K562 (cell line): ENCODE measurements around the gene B4GALT5. TPM values are rescaled to one million over a fixed set of nuclear protein-coding genes. Genes with fewer than 3 reads are reported as not detected.

Source experiments
- ARNT ChIP-seq, 2 experiments: fragments of 450-650 bp; IDR thresholded peaks; 2 replicates each; pipeline ENCODE4 v1.6.1; 2016; ENCODE audit warnings: mild to moderate bottlenecking in 1 of 2
- CBX5 ChIP-seq: IDR thresholded peaks from 2 replicates; pipeline ENCODE4 v1.6.1; 2014; ENCODE audit warnings: low read depth, borderline replicate concordance
- CXXC5 ChIP-seq: fragments of 250-450 bp; sonication (Bioruptor Pico); IDR thresholded peaks from 2 replicates; pipeline ENCODE4 v1.8.0; 2022; ENCODE audit warnings: inconsistent platforms, mild to moderate bottlenecking, moderate library complexity
- FOXA1 ChIP-seq: fragments of 450-650 bp; IDR thresholded peaks from 2 replicates; pipeline ENCODE4 v1.6.1; 2016; ENCODE audit warnings: mild to moderate bottlenecking, borderline replicate concordance
- HOXB6 ChIP-seq: fragments of 250-450 bp; sonication (Bioruptor Pico); IDR thresholded peaks from 2 replicates; pipeline ENCODE4 v1.5.1; 2022; ENCODE audit warnings: mild to moderate bottlenecking, borderline replicate concordance
- NCOA4 ChIP-seq: fragments of 450-650 bp; IDR thresholded peaks from 2 replicates; pipeline ENCODE4 v1.6.1; 2018; ENCODE audit warnings: mild to moderate bottlenecking; ENCODE audit not compliant: partially characterized antibody
- NELFE ChIP-seq: IDR thresholded peaks from 2 replicates; pipeline ENCODE4 v1.6.1; 2011; ENCODE audit warnings: mild to moderate bottlenecking; ENCODE audit not compliant: insufficient read depth, insufficient read length
- PHF8 ChIP-seq: fragments of 200-600 bp; sonication (generic); IDR thresholded peaks from 2 replicates; pipeline ENCODE4 v1.6.1; 2012; ENCODE audit warnings: mixed run types, mild to moderate bottlenecking, inconsistent platforms, low read length, moderate library complexity, borderline replicate concordance
- POU5F1 ChIP-seq: fragments of 150-350 bp; IDR thresholded peaks from 2 replicates; pipeline ENCODE4 v1.6.1; 2014; ENCODE audit warnings: borderline replicate concordance, low read length, low read depth, mild to moderate bottlenecking; ENCODE audit not compliant: partially characterized antibody
- RB1 ChIP-seq: fragments of 450-650 bp; IDR thresholded peaks from 2 replicates; pipeline ENCODE4 v1.6.1; 2017; ENCODE audit warnings: low read depth, mild to moderate bottlenecking
- ZNF121 ChIP-seq: sonication (generic); formaldehyde crosslinking; conservative IDR thresholded peaks from 2 replicates; pipeline ENCODE4 v1.8.0; 2022; ENCODE audit warnings: missing genetic modification reagents
- ZNF384 ChIP-seq: IDR thresholded peaks from 2 replicates; pipeline ENCODE4 v1.6.1; 2012; ENCODE audit warnings: low read depth, low read length, improper control_type of control experiment
- ZNF699 ChIP-seq: fragments of 250-450 bp; sonication (Bioruptor Pico); IDR thresholded peaks from 2 replicates; pipeline ENCODE4 v1.8.0; 2021; ENCODE audit warnings: mild to moderate bottlenecking, moderate library complexity; ENCODE audit not compliant: insufficient replicate concordance
- polyA plus RNA-seq, 8 experiments: library from polyadenylated mRNA; depleted of rRNA in 4 of 8; stranded (reverse) in 5 of 8; unstranded in 3 of 8; fragments of >200 nt; fragmentation: Nextera tagmentation in 2 of 8; fragmentation: Illumina TruSeq in 1 of 8; extraction: Ambion mirVana in 2 of 8; extraction: Trizol in 1 of 8; gene quantifications; 2 replicates each; pipeline versions ENCODE4 v1.2.1 to v1.2.3, GENCODE V29; 2011 to 2014; ENCODE audit warnings: inconsistent platforms in 1 of 8, missing spikeins in 1 of 8
- total RNA-seq, 7 experiments: library from RNA; depleted of rRNA in 6 of 7; stranded (reverse); fragments of >200 nt in 6 of 7; fragmentation: Illumina TruSeq in 2 of 7; extraction: Trizol in 2 of 7; gene quantifications; 2 replicates each; pipeline versions ENCODE4 v1.2.1 to v1.2.3, GENCODE V29; 2011 to 2021; ENCODE audit warnings: low replicate concordance in 1 of 7
- TF ChIP-seq, protein P1 (sequence below): IDR thresholded peaks from 2 replicates; pipeline ENCODE4 v1.6.1; 2014; ENCODE audit warnings: antibody characterized with exemption
- TF ChIP-seq, protein P2 (sequence below): fragments of 450-650 bp; IDR thresholded peaks from one replicate; pipeline ENCODE4 v1.6.1; 2018; ENCODE audit warnings: mild to moderate bottlenecking, moderate library complexity; ENCODE audit not compliant: partially characterized antibody
- TF ChIP-seq, protein P3 (sequence below): fragments of 250-450 bp; sonication (Bioruptor Pico); IDR thresholded peaks from 2 replicates; pipeline ENCODE4 v1.5.1; 2021; ENCODE audit warnings: mild to moderate bottlenecking

Gene B4GALT5
- total and polyA plus RNA-seq, 9 of the 15 experiments (the other 6 are each of a cell fraction or from before 2014, with no cell fraction given) = 8.5 to 32.6 (median 23.4) TPM

DNA sequence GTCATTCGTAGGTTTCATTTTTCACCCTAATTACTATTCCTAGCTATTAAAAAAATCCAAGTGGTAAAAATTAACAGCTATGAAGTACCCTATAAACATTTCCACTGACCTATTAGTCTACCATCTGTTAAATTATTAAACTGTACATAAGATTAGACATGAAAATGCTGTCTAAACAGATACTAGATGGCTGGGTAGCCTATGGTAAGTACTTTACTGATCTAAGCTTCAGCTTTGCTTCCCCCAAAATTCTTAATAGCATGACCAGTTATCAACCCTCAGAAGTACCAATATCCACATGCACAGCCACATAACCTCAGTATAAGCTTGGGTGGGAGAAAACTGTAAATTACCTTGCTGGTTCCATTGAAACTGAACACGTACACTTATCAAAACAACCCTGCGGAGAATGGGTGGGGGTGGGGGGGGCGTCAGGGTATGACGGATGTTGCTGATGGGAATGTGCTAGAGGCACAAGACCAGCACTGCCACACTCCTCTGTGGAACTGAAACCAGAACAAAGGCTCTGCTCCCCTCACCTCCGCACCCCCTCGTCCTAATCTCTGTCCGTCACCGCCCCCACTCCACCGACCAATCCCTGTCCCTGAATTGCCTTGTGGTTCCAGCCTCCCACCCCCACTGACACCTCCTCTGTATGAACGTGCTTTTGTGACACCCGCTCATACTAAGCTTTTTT lies 45.3 kb downstream of the B4GALT5 start (continued):
- TF ChIP-seq, protein P1, sequence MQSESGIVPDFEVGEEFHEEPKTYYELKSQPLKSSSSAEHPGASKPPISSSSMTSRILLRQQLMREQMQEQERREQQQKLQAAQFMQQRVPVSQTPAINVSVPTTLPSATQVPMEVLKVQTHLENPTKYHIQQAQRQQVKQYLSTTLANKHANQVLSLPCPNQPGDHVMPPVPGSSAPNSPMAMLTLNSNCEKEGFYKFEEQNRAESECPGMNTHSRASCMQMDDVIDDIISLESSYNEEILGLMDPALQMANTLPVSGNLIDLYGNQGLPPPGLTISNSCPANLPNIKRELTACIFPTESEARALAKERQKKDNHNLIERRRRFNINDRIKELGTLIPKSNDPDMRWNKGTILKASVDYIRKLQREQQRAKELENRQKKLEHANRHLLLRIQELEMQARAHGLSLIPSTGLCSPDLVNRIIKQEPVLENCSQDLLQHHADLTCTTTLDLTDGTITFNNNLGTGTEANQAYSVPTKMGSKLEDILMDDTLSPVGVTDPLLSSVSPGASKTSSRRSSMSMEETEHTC = no peak
- TF ChIP-seq ZNF699 (CRISPR knock-in tag) = no peak
- TF ChIP-seq NCOA4 = no peak
- TF ChIP-seq RB1 = no peak
- TF ChIP-seq NELFE = no peak
- no peak for TF ChIP-seq HOXB6
- TF ChIP-seq ZNF121 (CRISPR knock-in tag) = no peak
- no peak for TF ChIP-seq PHF8
- TF ChIP-seq, protein P2, sequence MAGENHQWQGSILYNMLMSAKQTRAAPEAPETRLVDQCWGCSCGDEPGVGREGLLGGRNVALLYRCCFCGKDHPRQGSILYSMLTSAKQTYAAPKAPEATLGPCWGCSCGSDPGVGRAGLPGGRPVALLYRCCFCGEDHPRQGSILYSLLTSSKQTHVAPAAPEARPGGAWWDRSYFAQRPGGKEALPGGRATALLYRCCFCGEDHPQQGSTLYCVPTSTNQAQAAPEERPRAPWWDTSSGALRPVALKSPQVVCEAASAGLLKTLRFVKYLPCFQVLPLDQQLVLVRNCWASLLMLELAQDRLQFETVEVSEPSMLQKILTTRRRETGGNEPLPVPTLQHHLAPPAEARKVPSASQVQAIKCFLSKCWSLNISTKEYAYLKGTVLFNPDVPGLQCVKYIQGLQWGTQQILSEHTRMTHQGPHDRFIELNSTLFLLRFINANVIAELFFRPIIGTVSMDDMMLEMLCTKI = no peak
- no peak for TF ChIP-seq POU5F1
- TF ChIP-seq, protein P3, sequence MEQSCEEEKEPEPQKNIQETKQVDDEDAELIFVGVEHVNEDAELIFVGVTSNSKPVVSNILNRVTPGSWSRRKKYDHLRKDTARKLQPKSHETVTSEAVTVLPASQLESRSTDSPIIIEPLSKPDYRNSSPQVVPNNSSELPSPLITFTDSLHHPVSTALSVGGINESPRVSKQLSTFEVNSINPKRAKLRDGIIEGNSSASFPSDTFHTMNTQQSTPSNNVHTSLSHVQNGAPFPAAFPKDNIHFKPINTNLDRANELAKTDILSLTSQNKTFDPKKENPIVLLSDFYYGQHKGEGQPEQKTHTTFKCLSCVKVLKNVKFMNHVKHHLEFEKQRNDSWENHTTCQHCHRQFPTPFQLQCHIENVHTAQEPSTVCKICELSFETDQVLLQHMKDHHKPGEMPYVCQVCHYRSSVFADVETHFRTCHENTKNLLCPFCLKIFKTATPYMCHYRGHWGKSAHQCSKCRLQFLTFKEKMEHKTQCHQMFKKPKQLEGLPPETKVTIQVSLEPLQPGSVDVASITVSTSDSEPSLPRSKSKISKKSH = no peak
- no peak for TF ChIP-seq CBX5
- TF ChIP-seq FOXA1 = no peak
- no peak for TF ChIP-seq ARNT (IDR thresholded peaks at IDR 0.05)
- peak; percentile 63 for TF ChIP-seq CXXC5 (CRISPR knock-in tag)
- TF ChIP-seq ZNF384 = peak; percentile 85
- TF ChIP-seq, all 486 proteins: peak for 38
